Epithelial cell of prostate (primary cell): Measurements from ENCODE around the gene HSF2BP.
"Not testable (repeated sequence)": the region's sequence is repeated elsewhere in the genome, so short reads cannot be mapped to it uniquely, and the experiment has no call there.

Source experiments
- DNase-seq: peaks from one replicate; pipeline ENCODE4 v3.0.0-alpha.2; 2011; ENCODE audit warnings: low read depth, low spot score
- H3K27ac ChIP-seq: fragments of 450-650 bp; 2 replicates; pipeline ENCODE4 v1.5.1; 2017; ENCODE audit warnings: mild to moderate bottlenecking

The HSF2BP gene

GRCh38 chr21:43654806-43655489, 4.3 kb downstream of the HSF2BP start:
- no peak for DNase-seq

GRCh38 chr21:43653626-43654025, 5.7 kb downstream of the HSF2BP start:
- no peak overlapping the region for H3K27ac ChIP-seq
- no peak for DNase-seq

More at GRCh38 chr21:43654806-43655489, 4.3 kb downstream of the HSF2BP start:
- peak overlapping the region; percentile 24 for H3K27ac ChIP-seq

GRCh38 chr21:43652616-43653015, 6.7 kb downstream of the HSF2BP start:
- H3K27ac ChIP-seq: no peak overlapping the region
- no peak for DNase-seq

GRCh38 chr21:43651926-43652325, 7.4 kb downstream of the HSF2BP start:
- not testable (repeated sequence) for DNase-seq, H3K27ac ChIP-seq

GRCh38 chr21:43648171-43648570, 11.1 kb downstream of the HSF2BP start:
- DNase-seq: no peak
- H3K27ac ChIP-seq: no peak overlapping the region

- DNase-seq: peak; percentile 78
- H3K27ac ChIP-seq: peak overlapping the region; percentile 71
Measured at GRCh38 chr21:43646550-43647260, 12.6 kb downstream of the HSF2BP start.

- DNase-seq: no peak
- peak overlapping the region; percentile 71 for H3K27ac ChIP-seq
Measured at GRCh38 chr21:43645976-43646375, 13.3 kb downstream of the HSF2BP start.

GRCh38 chr21:43645136-43645891, 14.0 kb downstream of the HSF2BP start:
- DNase-seq: no peak
- H3K27ac ChIP-seq: peak overlapping the region; percentile 71

- DNase-seq: peak; percentile 12
- peak overlapping the region; percentile 71 for H3K27ac ChIP-seq
Measured at GRCh38 chr21:43644609-43645008, 14.7 kb downstream of the HSF2BP start.

- H3K27ac ChIP-seq: peak overlapping the region; percentile 71
- no peak for DNase-seq
Measured at GRCh38 chr21:43644071-43644470, 15.2 kb downstream of the HSF2BP start.

- H3K27ac ChIP-seq: no peak overlapping the region
- DNase-seq: no peak
Measured at GRCh38 chr21:43643193-43643592, 16.1 kb downstream of the HSF2BP start.

GRCh38 chr21:43640400-43640799, 18.9 kb downstream of the HSF2BP start:
- no peak for DNase-seq
- H3K27ac ChIP-seq: peak overlapping the region; percentile 86

GRCh38 chr21:43639470-43640353, 19.6 kb downstream of the HSF2BP start:
- no peak for DNase-seq
- H3K27ac ChIP-seq: peak overlapping the region; percentile 86

- H3K27ac ChIP-seq: no peak overlapping the region
- no peak for DNase-seq
Measured at GRCh38 chr21:43637530-43638158, 21.6 kb downstream of the HSF2BP start.

GRCh38 chr21:43635436-43635835, 23.9 kb downstream of the HSF2BP start:
- H3K27ac ChIP-seq: no peak overlapping the region
- DNase-seq: no peak

GRCh38 chr21:43634618-43635017, 24.7 kb downstream of the HSF2BP start:
- DNase-seq: no peak
- no peak overlapping the region for H3K27ac ChIP-seq

- no peak overlapping the region for H3K27ac ChIP-seq
- DNase-seq: no peak
Measured at GRCh38 chr21:43632373-43632905, 26.8 kb downstream of the HSF2BP start.

- H3K27ac ChIP-seq: no peak overlapping the region
- DNase-seq: no peak
Measured at GRCh38 chr21:43631411-43632107, 27.7 kb downstream of the HSF2BP start.

- no peak for DNase-seq
- no peak overlapping the region for H3K27ac ChIP-seq
Measured at GRCh38 chr21:43627527-43627926, 31.8 kb downstream of the HSF2BP start.
